ENCODE measurements around the gene DNAJC8. TPM values are rescaled to one million over a fixed set of nuclear protein-coding genes. Genes with fewer than 3 reads are reported as not detected.

Gene DNAJC8
- total RNA-seq, 4 donors from 2014 or later, result 24.3 to 90.9 (median 56.2) TPM

GRCh38 chr1:28236656-28237322, 4.0 kb upstream of the DNAJC8 start:
- Histone ChIP-seq H3K9me3 (no peaks in the 10 kb centered on the region), H3K4me3 (peak overlapping the region; percentile 51 to 85), H3K4me1 (peaks cover 0 to 8% of the 10 kb centered on the region in 2 donors), H3K36me3 (no peaks in the 10 kb centered on the region), H3K27me3 (no peaks in the 10 kb centered on the region), H3K27ac (peak overlapping the region; percentile 79 to 88)
- intact Hi-C loops (cut with DNase I; ENCODE audit: low total_unique reads), result no loop called here
- no peak for DNase-seq
- TF ChIP-seq POLR2A (IDR thresholded peaks at IDR 0.05), result no peak
- TF ChIP-seq CTCF (IDR thresholded peaks at IDR 0.05), result no peak

DNA sequence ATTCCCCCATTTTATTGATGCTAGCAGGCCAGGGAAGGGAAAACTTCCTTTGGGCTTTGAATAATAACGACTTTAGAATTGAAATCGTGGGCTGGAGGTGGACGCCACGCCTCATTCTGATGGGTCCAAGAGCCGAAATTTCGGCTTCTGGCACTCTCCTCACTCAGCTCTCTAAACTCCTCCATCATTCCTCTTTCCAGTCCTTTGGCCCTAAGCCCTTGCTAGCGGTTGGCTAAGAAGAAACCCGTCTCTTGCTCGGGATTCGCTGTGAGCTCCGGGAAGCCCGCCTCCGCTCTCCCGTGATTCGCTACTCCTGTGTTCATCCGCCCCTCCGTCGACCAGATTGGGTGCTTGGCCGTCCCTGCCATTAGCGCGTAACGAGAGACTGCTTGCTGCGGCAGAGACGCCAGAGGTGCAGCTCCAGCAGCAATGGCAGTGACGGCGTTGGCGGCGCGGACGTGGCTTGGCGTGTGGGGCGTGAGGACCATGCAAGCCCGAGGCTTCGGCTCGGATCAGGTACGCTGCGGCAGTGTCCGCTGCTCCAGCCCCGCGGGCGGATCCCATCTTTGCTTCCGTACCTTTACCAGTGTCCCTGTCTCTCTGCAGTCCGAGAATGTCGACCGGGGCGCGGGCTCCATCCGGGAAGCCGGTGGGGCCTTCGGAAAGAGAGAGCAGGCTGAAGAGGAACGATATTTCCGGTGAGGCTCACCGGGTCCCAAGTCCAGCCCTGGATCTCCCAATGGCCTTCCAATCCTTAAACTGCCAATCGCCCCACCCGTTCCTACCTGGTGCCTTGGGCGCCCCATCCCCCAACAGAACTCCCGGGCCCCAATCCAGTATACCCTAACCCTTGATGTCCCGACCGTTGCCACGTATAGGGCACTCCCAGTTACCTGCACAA, 3.2 kb upstream of the DNAJC8 start, which contains the start of gene ATP5IF1:
TSS of gene ATP5IF1 (plus strand) at position 370 of the 901 bp plus-strand sequence. CDS start at position 430, 60 bp downstream.
- Histone ChIP-seq H3K4me1 (peaks cover 0 to 8% of the 10 kb centered on the region in 2 donors), H3K27me3 (no peaks in the 10 kb centered on the region), H3K36me3 (no peaks in the 10 kb centered on the region), H3K9me3 (no peaks in the 10 kb centered on the region), H3K4me3 (peak within 1 kb of the TSS; percentile 51 to 85), H3K27ac (peak within 1 kb of the TSS; percentile 79 to 88)
- DNase-seq, result peak; percentile 97 to 98
- intact Hi-C loops (cut with DNase I; ENCODE audit: low total_unique reads), result no loop called here
- TF ChIP-seq CTCF (IDR thresholded peaks at IDR 0.05) (no peak), POLR2A (IDR thresholded peaks at IDR 0.05) (peak; percentile 96 to 97)

- Histone ChIP-seq H3K4me1 (peaks cover 0 to 8% of the 10 kb centered on the region in 2 donors), H3K36me3 (no peaks in the 10 kb centered on the region), H3K4me3 (peak overlapping the region; percentile 85 to 100), H3K27me3 (no peaks in the 10 kb centered on the region), H3K27ac (peak overlapping the region; percentile 89 to 95), H3K9me3 (no peaks in the 10 kb centered on the region)
- DNase-seq, result no peak
- TF ChIP-seq POLR2A (IDR thresholded peaks at IDR 0.05), result no peak
- intact Hi-C loops (cut with DNase I; ENCODE audit: low total_unique reads), result no loop called here
Observed at GRCh38 chr1:28233264-28233606, 406 bp upstream of the DNAJC8 start.

DNA sequence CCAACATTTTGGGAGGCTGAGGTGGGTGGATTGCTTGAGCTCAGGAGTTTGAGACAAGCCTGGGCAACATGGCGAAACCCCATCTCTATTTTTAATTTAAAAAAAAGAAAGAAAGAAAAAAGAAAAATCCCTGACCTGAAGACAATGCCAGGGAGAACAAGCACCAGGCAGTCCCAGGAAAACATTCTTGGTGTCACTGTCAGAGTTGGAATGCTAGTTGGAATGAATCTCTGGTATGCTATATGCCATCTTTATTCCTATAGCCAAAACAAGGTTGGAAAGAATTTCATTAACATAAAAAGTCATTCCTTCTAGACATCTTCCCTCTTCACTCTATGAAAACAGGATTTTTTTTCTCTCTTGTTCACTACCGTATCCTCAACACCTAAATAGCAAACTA, 2.8 kb downstream of the DNAJC8 start:
- H3K27ac ChIP-seq, result no peak overlapping the region
- intact Hi-C loops (cut with DNase I; ENCODE audit: low total_unique reads), result no loop called here
- no peak for TF ChIP-seq CTCF (IDR thresholded peaks at IDR 0.05)
- TF ChIP-seq POLR2A (IDR thresholded peaks at IDR 0.05), result no peak
- H3K27me3 ChIP-seq, result no peaks in the 10 kb centered on the region
- H3K4me1 ChIP-seq, result peaks cover 0 to 3% of the 10 kb centered on the region in 2 donors
- no peak for DNase-seq
- H3K4me3 ChIP-seq, result no peak overlapping the region
- no peaks in the 10 kb centered on the region for H3K36me3 ChIP-seq
- no peaks in the 10 kb centered on the region for H3K9me3 ChIP-seq

GRCh38 chr1:28229089-28229488, 3.7 kb downstream of the DNAJC8 start:
- no peak for DNase-seq
- Histone ChIP-seq H3K27ac (no peak overlapping the region), H3K4me3 (no peak overlapping the region), H3K27me3 (no peaks in the 10 kb centered on the region), H3K9me3 (no peaks in the 10 kb centered on the region), H3K4me1 (peaks cover 0 to 3% of the 10 kb centered on the region in 2 donors), H3K36me3 (no peaks in the 10 kb centered on the region)
- TF ChIP-seq POLR2A (IDR thresholded peaks at IDR 0.05) (no peak), CTCF (IDR thresholded peaks at IDR 0.05) (no peak)
- intact Hi-C loops (cut with DNase I; ENCODE audit: low total_unique reads), result no loop called here

Data from uterus (tissue), 4 donors.